Skeletal muscle cell (primary cell): ENCODE results near the gene ASCL4.

Experiments
- DNase-seq: peaks from one replicate; pipeline ENCODE4 v3.0.0-alpha.2; 2010; ENCODE audit warnings: low read depth
- H3K4me3 ChIP-seq: 2 replicates; pipeline ENCODE4 v1.5.1; 2011; ENCODE audit warnings: low read depth, mild to moderate bottlenecking, control low read depth, low read length, moderate library complexity

ASCL4 gene

DNA sequence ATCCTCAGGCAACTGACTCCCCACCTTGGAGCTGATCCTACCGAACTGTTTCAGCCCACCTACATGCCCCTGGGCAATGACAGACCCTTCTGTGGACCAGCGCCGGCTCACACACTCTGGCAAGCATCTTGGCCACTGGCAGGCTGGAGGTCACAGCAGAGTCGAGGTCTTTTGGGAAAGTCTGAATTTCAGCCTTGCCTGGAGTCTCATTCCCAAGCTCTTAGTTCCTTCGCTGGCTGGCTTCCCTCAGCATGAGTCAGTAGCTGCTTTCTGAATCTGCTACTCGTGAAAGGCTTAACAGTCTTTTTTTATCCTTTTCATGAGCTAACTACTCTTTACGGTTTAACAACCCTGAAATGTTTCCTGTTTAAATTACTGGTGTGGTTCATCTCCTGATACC is 44.5 kb downstream of the ASCL4 start:
- no peak overlapping the region for H3K4me3 ChIP-seq
- DNase-seq, result no peak

DNA sequence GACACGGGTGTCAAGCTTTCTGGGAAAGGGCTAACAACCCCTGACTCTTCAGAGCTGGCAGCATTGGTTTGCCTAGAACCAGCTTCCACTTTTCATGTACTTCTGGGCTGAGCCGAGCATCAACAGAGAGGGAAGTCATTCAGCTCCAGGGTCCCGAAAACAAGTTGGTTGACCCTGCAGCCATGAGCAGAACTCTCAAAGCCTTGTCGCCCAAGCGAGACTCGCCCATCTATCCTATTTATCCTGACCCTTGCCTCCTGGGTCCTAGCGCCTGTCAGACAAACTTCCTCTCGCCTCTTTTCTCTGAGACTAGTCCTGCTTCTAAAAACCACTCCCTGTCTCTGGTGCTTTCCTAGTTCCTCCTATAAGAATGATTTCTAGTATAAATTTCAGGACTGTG is 47.9 kb downstream of the ASCL4 start:
- no peak for DNase-seq
- H3K4me3 ChIP-seq, result no peak overlapping the region
